GM21737 (cell line): ENCODE data around the gene ANAPC5.

Source experiments
- ATAC-seq: cut with Tn5 transposase; IDR thresholded peaks from one replicate; pipeline ENCODE4 v1.9.1; 2021; ENCODE audit warnings: mild to moderate bottlenecking, moderate library complexity; ENCODE audit not compliant: unreplicated experiment

The ANAPC5 gene

DNA sequence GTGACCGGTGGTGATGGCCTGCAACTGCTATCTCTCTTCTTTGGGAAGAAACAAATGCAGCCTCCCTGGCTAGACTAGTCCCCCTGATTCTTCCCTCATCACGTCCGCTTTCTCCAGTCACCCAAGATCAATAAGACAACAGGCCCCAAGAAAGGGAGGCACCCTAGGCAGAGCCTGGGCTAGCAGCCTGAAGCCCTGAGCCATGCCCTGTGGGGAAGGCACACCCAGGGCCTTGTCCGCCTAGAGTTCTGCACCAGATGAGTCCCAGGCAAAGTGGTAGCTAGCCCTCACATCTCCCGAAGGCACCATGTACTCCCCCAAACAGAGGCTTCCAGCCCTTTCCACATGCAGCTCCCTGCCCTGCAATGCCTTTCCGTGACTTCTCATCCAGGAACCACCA lies 90.8 kb downstream of the ANAPC5 start:
- no peak for ATAC-seq

DNA sequence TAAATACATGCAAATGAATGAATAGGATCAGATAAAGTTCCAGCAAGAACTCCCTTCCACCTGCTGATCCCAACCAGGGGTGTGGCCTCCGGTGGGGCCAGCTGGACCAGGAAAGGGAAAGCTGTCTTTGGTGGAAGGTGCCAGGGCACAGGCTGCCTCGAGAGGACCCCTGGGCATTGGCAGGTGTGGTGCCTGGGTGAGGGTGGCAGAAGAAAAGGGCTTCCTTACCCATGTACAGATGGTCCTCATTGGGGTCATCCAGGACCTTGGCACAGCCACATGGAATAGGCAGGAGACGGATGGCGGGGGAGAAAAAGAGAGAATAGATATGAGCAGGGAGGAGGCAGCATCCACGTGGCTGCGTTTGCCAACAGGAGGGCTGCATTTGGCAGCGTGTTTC lies 92.1 kb downstream of the ANAPC5 start:
- no peak for ATAC-seq

DNA sequence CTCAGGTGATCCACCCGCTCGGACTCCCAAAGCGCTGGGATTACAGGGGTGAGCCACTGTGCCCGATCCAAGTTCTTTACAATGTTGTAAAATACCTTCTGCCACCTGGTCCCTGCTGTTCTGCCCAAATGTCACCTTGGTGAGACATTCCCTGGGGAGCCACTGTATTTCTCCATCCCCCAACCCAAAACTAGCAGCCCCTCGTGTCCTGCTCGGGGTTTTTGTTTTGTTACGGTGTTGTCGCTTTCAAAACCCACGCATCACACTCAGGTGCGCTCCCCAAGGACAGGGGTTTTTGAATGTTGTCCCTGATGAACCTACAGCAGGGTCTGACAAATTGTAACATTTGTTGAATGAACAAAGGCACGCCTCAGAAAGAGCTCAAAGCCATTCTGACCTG lies 93.1 kb downstream of the ANAPC5 start:
- ATAC-seq, result no peak
